Transverse colon (tissue), 4 donors: Measurements from ENCODE around the gene HNRNPUL2. TPM values are rescaled to one million over a fixed set of nuclear protein-coding genes. Genes with fewer than 3 reads are reported as not detected.
A peak's percentile ranks its signal among the peaks of the same experiment; 100 is the strongest.
"Not testable (repeated sequence)": the region's sequence is repeated elsewhere in the genome, so short reads cannot be mapped to it uniquely, and the experiment has no call there.

Experiments used
- DNase-seq: peaks from one replicate; pipeline ENCODE4 v3.0.0-alpha.2; 2019
- H3K27ac ChIP-seq, 4 donors: fragments of 200-600 bp; sonication (generic); 2 replicates each; pipeline ENCODE4 v1.5.1; 2016 to 2018; ENCODE audit warnings: inconsistent platforms in 4 of 4
- H3K27me3 ChIP-seq: fragments of 200-600 bp; sonication (generic); 2 replicates; pipeline ENCODE4 v1.5.1; 2017; ENCODE audit warnings: inconsistent platforms
- H3K36me3 ChIP-seq, 4 donors: fragments of 200-600 bp; sonication (generic); 2 replicates each; pipeline ENCODE4 v1.5.1; 2017 to 2019; ENCODE audit warnings: inconsistent platforms in 4 of 4
- H3K4me1 ChIP-seq, 4 donors: fragments of 200-600 bp; sonication (generic); 2 replicates each; pipeline ENCODE4 v1.5.1; 2017 to 2020; ENCODE audit warnings: inconsistent platforms in 4 of 4
- H3K4me3 ChIP-seq, 4 donors: fragments of 200-600 bp; sonication (generic); 1 replicate in 1 of 4; 2 replicates in 3 of 4; pipeline versions ENCODE4 v1.5.1 to v1.6.1; 2017 to 2019; ENCODE audit warnings: inconsistent platforms in 4 of 4
- H3K9me3 ChIP-seq, 2 donors: fragments of 200-600 bp; sonication (generic); 2 replicates each; pipeline ENCODE4 v1.5.1; 2017 to 2019; ENCODE audit warnings: inconsistent platforms in 2 of 2
- EP300 ChIP-seq: sonication (generic); formaldehyde crosslinking; IDR thresholded peaks from one replicate; pipeline ENCODE4 v1.6.1; 2017; ENCODE audit warnings: antibody characterized with exemption, low read depth
- POLR2A ChIP-seq: fragments of 450-650 bp; IDR thresholded peaks from one replicate; pipeline ENCODE4 v1.6.1; 2016; ENCODE audit warnings: antibody characterized with exemption, mild to moderate bottlenecking, moderate library complexity
- POLR2AphosphoS5 ChIP-seq, 3 donors: sonication (generic); formaldehyde crosslinking; IDR thresholded peaks; one replicate each; pipeline ENCODE4 v1.6.1; 2016; ENCODE audit warnings: antibody characterized with exemption in 3 of 3
- WGBS, 2 donors: methylation state at CpG; one replicate each; pipeline ENCODE4 v1.1.5; 2018; ENCODE audit warnings: low coverage in 1 of 2; 5-methylcytosine and 5-hydroxymethylcytosine counted together
- in situ Hi-C, 4 donors: fragments of 200-750 bp; cut with MboI; loops; one replicate each; pipeline versions ENCODE4 v1.15.0 to v1.15.1; 2017; ENCODE audit warnings: low sequenced_read_pairs in 3 of 4, low pct_ligation_motif_present in 1 of 4, low pct_unique_long_range_greater_than_20kb in 1 of 4
- intact Hi-C: fragments of 100-400 bp; cut with DNase I; formaldehyde crosslinking; loops from one replicate; pipeline ENCODE4 v1.15.1; 2023; ENCODE audit warnings: low total_unique reads
- total RNA-seq, 4 donors: library from RNA; depleted of rRNA; stranded (reverse); fragments of >200 nt; gene quantifications; one replicate each; pipeline ENCODE4 v1.1.0, GENCODE V29; 2016
- TF ChIP-seq, protein P1 (sequence below), 5 experiments: fragments of 200-600 bp in 3 of 5; fragments of 450-650 bp in 2 of 5; sonication (generic) in 3 of 5; IDR thresholded peaks; 1 replicate in 2 of 5; 2 replicates in 3 of 5; pipeline ENCODE4 v1.5.1; 2016 to 2017; ENCODE audit warnings: antibody characterized with exemption in 5 of 5, inconsistent platforms in 3 of 5, mild to moderate bottlenecking in 2 of 5, moderate library complexity in 1 of 5

The HNRNPUL2 gene
- total RNA-seq, 4 donors from 2014 or later: 21.8 to 116 (median 59.6) TPM

- in situ Hi-C loops: no loop called here
- no peaks in the 10 kb centered on the region for H3K27me3 ChIP-seq
- H3K9me3 ChIP-seq: no peaks in the 10 kb centered on the region
- H3K27ac ChIP-seq: peak overlapping the region; percentile 92 to 98 (median 94)
- 0 to 2% methylated on average over 2 to 18 of the region's 18 CpGs for WGBS, 2 donors
- peaks cover 15 to 24% (median 20%) of the 10 kb centered on the region in 4 donors for H3K4me1 ChIP-seq
- no peak for TF ChIP-seq POLR2A
- TF ChIP-seq POLR2AphosphoS5 (IDR thresholded peaks at IDR 0.05): no peak
- TF ChIP-seq, protein P1, sequence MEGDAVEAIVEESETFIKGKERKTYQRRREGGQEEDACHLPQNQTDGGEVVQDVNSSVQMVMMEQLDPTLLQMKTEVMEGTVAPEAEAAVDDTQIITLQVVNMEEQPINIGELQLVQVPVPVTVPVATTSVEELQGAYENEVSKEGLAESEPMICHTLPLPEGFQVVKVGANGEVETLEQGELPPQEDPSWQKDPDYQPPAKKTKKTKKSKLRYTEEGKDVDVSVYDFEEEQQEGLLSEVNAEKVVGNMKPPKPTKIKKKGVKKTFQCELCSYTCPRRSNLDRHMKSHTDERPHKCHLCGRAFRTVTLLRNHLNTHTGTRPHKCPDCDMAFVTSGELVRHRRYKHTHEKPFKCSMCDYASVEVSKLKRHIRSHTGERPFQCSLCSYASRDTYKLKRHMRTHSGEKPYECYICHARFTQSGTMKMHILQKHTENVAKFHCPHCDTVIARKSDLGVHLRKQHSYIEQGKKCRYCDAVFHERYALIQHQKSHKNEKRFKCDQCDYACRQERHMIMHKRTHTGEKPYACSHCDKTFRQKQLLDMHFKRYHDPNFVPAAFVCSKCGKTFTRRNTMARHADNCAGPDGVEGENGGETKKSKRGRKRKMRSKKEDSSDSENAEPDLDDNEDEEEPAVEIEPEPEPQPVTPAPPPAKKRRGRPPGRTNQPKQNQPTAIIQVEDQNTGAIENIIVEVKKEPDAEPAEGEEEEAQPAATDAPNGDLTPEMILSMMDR (IDR thresholded peaks at IDR 0.05): no peak
- peaks cover 0 to 15% (median 6%) of the 10 kb centered on the region in 4 donors for H3K36me3 ChIP-seq
- DNase-seq: peak; percentile 30
- intact Hi-C loops: no loop called here
- H3K4me3 ChIP-seq: peak overlapping the region; percentile 2 to 65 (median 56)
Measured at GRCh38 chr11:62770778-62771143, 43.5 kb upstream of the HNRNPUL2 start.

DNA sequence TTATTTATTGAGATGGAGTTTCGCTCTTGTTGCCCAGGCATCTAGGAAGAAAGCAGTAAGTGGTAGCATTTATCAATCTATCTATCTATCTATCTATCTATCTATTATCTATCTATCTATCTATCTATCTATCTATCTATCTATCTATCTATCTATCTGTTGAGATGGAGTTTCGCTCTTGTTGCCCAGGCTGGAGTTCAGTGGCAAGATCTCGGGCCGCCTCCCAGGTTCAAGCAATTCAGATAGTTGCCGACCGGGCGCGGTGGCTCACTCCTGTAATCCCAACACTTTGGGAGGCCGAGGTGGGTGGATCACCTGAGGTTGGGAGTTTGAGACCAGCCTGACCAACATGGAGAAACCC is 33.6 kb upstream of the HNRNPUL2 start:
- H3K9me3 ChIP-seq, DNase-seq, H3K36me3 ChIP-seq, in situ Hi-C loops, H3K27me3 ChIP-seq, intact Hi-C loops: not testable (repeated sequence)
- 29 to 100% methylated on average over 2 to 9 of the region's 9 CpGs for WGBS, 2 donors
- H3K27ac ChIP-seq: peak overlapping the region; percentile 88 to 90 (median 88)
- peak overlapping the region in 3 of 4 donors; percentile 54 to 74 (median 67) for H3K4me3 ChIP-seq
- peaks cover 10 to 23% (median 12%) of the 10 kb centered on the region in 4 donors for H3K4me1 ChIP-seq

DNA sequence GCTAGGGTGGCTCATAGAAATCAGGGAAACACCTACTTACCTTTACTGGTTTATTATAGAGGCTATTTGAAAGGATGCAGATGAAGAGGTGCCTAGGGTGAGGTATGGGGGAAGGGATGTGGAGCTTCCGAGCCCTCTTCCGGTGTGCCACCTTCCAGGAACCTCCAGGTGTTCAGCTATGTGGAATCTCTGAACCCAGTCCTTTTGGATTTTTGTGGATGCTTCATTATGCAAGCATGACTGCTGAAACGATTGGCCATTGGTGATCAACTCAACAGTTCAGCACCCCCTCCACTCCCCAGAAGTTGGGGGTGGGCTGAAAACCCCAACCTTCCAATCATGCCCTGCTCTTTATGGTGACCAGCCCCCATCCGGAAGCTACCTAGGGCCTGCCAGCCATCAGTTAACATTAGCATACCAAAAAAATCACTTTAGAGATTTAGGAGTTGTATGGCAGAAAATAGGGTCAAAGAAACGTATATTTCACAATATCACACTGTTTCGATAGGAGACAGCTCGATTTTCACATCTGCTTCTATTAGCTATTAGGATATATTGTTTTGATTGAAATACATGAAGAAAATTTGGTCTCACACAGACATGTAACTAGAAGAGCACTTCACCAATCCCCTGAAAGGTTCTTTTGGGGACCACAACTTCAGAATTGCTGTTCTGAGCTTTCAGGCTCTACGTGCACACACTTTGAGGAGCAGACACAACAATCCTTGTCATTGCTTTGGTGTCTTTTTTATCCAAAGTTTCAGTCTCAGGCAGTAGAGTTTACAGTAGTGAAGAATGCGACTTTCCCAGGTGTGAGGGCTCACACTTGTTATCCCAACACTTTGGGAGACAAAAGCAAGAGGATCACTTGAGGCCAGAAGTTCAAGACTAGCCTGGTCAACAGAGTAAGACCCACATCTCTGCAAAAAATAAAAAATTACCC is 30.9 kb upstream of the HNRNPUL2 start:
- Histone ChIP-seq H3K27ac (no peak overlapping the region), H3K4me3 (no peak overlapping the region), H3K9me3 (no peaks in the 10 kb centered on the region), H3K27me3 (no peaks in the 10 kb centered on the region), H3K4me1 (peaks cover 10 to 26% (median 21%) of the 10 kb centered on the region in 4 donors), H3K36me3 (no peaks in the 10 kb centered on the region)
- TF ChIP-seq POLR2AphosphoS5 (IDR thresholded peaks at IDR 0.05) (no peak), EP300 (no peak)
- intact Hi-C loops (no loop called here), in situ Hi-C loops (no loop called here)
- no peak for DNase-seq
- 51 to 76% methylated on average over 4 to 9 of the region's 9 CpGs for WGBS, 2 donors

GRCh38 chr11:62755086-62755615 is 27.9 kb upstream of the HNRNPUL2 start:
- H3K4me3 ChIP-seq: no peak overlapping the region
- peaks cover 0 to 34% (median 15%) of the 10 kb centered on the region in 4 donors for H3K4me1 ChIP-seq
- H3K36me3 ChIP-seq: peaks cover 0 to 4% (median 0%) of the 10 kb centered on the region in 4 donors
- no peaks in the 10 kb centered on the region for H3K9me3 ChIP-seq
- intact Hi-C loops (no loop called here), in situ Hi-C loops (no loop called here)
- H3K27me3 ChIP-seq: no peaks in the 10 kb centered on the region
- 65% methylated on average over 10 of the region's 10 CpGs; no CpG with 5 or more reads in 1 of the 2 donors for WGBS, 2 donors
- no peak overlapping the region for H3K27ac ChIP-seq
- DNase-seq: no peak
- TF ChIP-seq, protein P1 (IDR thresholded peaks at IDR 0.05): no peak
- no peak for TF ChIP-seq POLR2A
- TF ChIP-seq POLR2AphosphoS5 (IDR thresholded peaks at IDR 0.05): no peak
- no peak for TF ChIP-seq EP300
